Right lobe of liver (tissue), 4 donors: Measurements from ENCODE around the gene TNS1.

ENCODE experiments used
- CTCF ChIP-seq, 4 donors: fragments of 200-600 bp in 3 of 4; fragments of 450-650 bp in 1 of 4; IDR thresholded peaks; one replicate each; pipeline versions ENCODE4 v1.5.1 to v1.8.0; 2016 to 2022; ENCODE audit warnings: antibody characterized with exemption in 4 of 4, mild to moderate bottlenecking in 2 of 4
- POLR2A ChIP-seq: fragments of 450-650 bp; IDR thresholded peaks from one replicate; pipeline ENCODE4 v1.6.1; 2017; ENCODE audit warnings: antibody characterized with exemption, mild to moderate bottlenecking
- donor health status: DM: no; HTN: no; CAD: no.
- donor health status: DM: no; HTN: no; CAD: no.
- donor health status: DM: no; HTN: yes; CAD: no.

- TF ChIP-seq CTCF (IDR thresholded peaks at IDR 0.05) (no peak), POLR2A (no peak)
Measured at GRCh38 chr2:217870528-217871011, 132.2 kb downstream of the TNS1 start.
